Activated T-helper 17 cell treated with anti-CD3 and anti-CD28 coated beads, Interleukin-2, amount 50 U/mL, for 72 hours (primary cell): Measurements from ENCODE around the gene ARHGEF39. TPM values are rescaled to one million over a fixed set of nuclear protein-coding genes. Genes with fewer than 3 reads are reported as not detected.

Experiments
- ATAC-seq: fragments of 150-1000 bp; cut with Tn5 transposase; replicated peaks from 2 replicates; pipeline ENCODE4 v1.10.0; 2021; ENCODE audit warnings: mild to moderate bottlenecking, moderate library complexity
- H3K27ac Mint-ChIP-seq: one replicate; pipeline ENCODE4 v1.8.0; 2022; ENCODE audit warnings: mixed read lengths
- H3K27me3 Mint-ChIP-seq: one replicate; pipeline ENCODE4 v1.8.0; 2022; ENCODE audit warnings: mixed read lengths
- H3K36me3 Mint-ChIP-seq: one replicate; pipeline ENCODE4 v1.8.0; 2022; ENCODE audit warnings: low read depth, mild to moderate bottlenecking, mixed read lengths
- H3K4me1 Mint-ChIP-seq: one replicate; pipeline ENCODE4 v1.8.0; 2022; ENCODE audit warnings: mixed read lengths
- H3K4me3 Mint-ChIP-seq: one replicate; pipeline ENCODE4 v1.8.0; 2022; ENCODE audit warnings: mild to moderate bottlenecking, mixed read lengths
- H3K9me3 Mint-ChIP-seq: one replicate; pipeline ENCODE4 v1.8.0; 2022; ENCODE audit warnings: mixed read lengths
- total RNA-seq, 2 donors: library from RNA; stranded (reverse); gene quantifications; one replicate each; pipeline ENCODE4 v1.2.3, GENCODE V29; 2022

ARHGEF39 gene
- total RNA-seq, 2 donors from 2014 or later, result 9.4 to 16.1 TPM

DNA sequence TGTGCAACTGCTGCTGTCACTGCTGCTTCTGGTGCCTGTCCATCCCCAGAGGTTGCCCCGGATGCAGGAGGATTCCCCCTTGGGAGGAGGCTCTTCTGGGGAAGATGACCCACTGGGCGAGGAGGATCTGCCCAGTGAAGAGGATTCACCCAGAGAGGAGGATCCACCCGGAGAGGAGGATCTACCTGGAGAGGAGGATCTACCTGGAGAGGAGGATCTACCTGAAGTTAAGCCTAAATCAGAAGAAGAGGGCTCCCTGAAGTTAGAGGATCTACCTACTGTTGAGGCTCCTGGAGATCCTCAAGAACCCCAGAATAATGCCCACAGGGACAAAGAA, 9.0 kb upstream of the ARHGEF39 start:
- peaks cover 5% of the 10 kb centered on the region for H3K27me3 Mint-ChIP-seq
- H3K9me3 Mint-ChIP-seq, result no peaks in the 10 kb centered on the region
- peak overlapping the region; percentile 1 for H3K27ac Mint-ChIP-seq
- ATAC-seq, result no peak
- no peaks in the 10 kb centered on the region for H3K36me3 Mint-ChIP-seq
- H3K4me3 Mint-ChIP-seq, result peak overlapping the region; percentile 45
- H3K4me1 Mint-ChIP-seq, result peaks cover 12% of the 10 kb centered on the region

- ATAC-seq, result peak; percentile 29
- no peaks in the 10 kb centered on the region for H3K9me3 Mint-ChIP-seq
- peaks cover 12% of the 10 kb centered on the region for H3K4me1 Mint-ChIP-seq
- peak within 1 kb of the TSS; percentile 45 for H3K4me3 Mint-ChIP-seq
- peak within 1 kb of the TSS; percentile 1 for H3K27ac Mint-ChIP-seq
- peaks cover 5% of the 10 kb centered on the region for H3K27me3 Mint-ChIP-seq
- no peaks in the 10 kb centered on the region for H3K36me3 Mint-ChIP-seq
Measured at GRCh38 chr9:35673132-35674024, 8.4 kb upstream of the ARHGEF39 start, which contains the start of gene CA9. TSS of gene CA9 (plus strand) at chr9:35673928. CDS start at chr9:35673960, 32 bp downstream.

DNA sequence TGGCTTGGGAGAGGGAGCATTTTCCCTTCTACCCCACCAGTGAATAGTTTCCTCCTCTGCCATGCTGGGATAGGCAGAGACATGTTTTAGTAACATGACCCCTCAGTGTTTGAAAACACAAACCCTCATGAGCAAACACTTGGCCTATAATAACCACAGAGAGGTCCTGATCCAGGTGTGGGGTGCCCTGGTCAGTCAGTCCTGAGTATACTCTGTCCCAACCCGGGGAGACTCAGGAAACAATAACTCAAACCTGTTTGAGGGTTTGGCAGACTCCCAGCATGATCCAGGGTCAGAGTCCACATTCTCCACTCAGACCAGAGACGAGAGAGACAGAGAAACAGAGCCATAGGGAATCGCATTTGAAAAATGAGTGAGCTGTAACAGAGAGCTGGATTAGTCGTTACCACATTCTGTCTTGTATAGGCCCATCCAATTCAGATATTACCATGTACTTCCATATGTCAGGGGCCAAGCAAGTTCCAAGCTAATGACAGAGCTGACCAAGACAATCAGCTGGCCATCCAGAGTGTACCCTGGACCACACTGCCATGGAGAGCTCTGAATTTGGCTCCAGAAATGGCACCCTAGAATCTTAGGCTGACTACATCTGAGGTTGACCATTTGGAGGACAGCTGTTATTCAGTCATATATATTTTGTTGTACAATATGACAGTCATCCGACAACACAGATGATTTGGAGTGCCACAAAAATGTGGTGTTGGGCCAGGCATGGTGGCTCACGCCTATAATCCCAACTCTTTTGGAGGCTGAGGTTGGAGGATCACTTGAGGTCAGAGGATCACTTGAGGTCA, 4.5 kb upstream of the ARHGEF39 start:
- Mint-ChIP-seq H3K4me1 (peaks cover 13% of the 10 kb centered on the region), H3K9me3 (no peaks in the 10 kb centered on the region), H3K27me3 (peaks cover 3% of the 10 kb centered on the region), H3K27ac (no peak overlapping the region), H3K4me3 (no peak overlapping the region), H3K36me3 (no peaks in the 10 kb centered on the region)
- ATAC-seq, result no peak

GRCh38 chr9:35667939-35668338, 2.9 kb upstream of the ARHGEF39 start:
- Mint-ChIP-seq H3K4me1 (peaks cover 20% of the 10 kb centered on the region), H3K36me3 (peaks cover under 1% of the 10 kb centered on the region), H3K4me3 (no peak overlapping the region), H3K27me3 (no peaks in the 10 kb centered on the region), H3K9me3 (no peaks in the 10 kb centered on the region), H3K27ac (no peak overlapping the region)
- ATAC-seq, result no peak

- Mint-ChIP-seq H3K27ac (peak overlapping the region; percentile 73), H3K36me3 (peaks cover 14% of the 10 kb centered on the region), H3K4me3 (no peak overlapping the region), H3K4me1 (peaks cover 34% of the 10 kb centered on the region), H3K9me3 (no peaks in the 10 kb centered on the region), H3K27me3 (no peaks in the 10 kb centered on the region)
- no peak for ATAC-seq
Measured at GRCh38 chr9:35666549-35666948, 1.6 kb upstream of the ARHGEF39 start.

- Mint-ChIP-seq H3K36me3 (peaks cover 19% of the 10 kb centered on the region), H3K9me3 (no peaks in the 10 kb centered on the region), H3K4me3 (peak overlapping the region; percentile 98), H3K27ac (peak overlapping the region; percentile 73), H3K4me1 (peaks cover 35% of the 10 kb centered on the region), H3K27me3 (no peaks in the 10 kb centered on the region)
- no peak for ATAC-seq
Measured at GRCh38 chr9:35666045-35666444, 1.1 kb upstream of the ARHGEF39 start.

GRCh38 chr9:35665471-35665818, 450 bp upstream of the ARHGEF39 start:
- Mint-ChIP-seq H3K4me3 (peak overlapping the region; percentile 98), H3K9me3 (no peaks in the 10 kb centered on the region), H3K27me3 (no peaks in the 10 kb centered on the region), H3K27ac (peak overlapping the region; percentile 73), H3K4me1 (peaks cover 41% of the 10 kb centered on the region), H3K36me3 (peaks cover 25% of the 10 kb centered on the region)
- no peak for ATAC-seq

DNA sequence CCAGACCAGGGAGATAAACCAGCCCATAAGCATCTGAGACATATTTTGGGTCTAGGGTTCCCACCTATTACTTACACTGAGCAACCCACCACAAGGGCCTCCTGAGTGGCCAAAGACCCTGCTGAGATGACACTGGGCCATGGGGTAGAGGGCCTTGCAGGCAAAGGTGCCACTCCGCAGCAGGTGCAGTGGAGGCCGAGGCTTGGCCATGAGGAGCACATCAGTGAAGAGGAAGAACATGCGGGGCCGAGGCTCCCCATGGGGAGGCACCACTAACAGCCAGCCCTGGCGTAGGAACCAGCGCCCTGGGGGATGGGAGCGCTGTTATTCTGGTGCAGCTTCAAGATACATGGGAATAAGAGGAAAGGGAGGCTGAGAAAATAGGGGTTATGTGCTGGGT, 2.6 kb downstream of the ARHGEF39 start:
- peaks cover 55% of the 10 kb centered on the region for H3K36me3 Mint-ChIP-seq
- H3K27ac Mint-ChIP-seq, result peak overlapping the region; percentile 82
- H3K9me3 Mint-ChIP-seq, result no peaks in the 10 kb centered on the region
- H3K27me3 Mint-ChIP-seq, result no peaks in the 10 kb centered on the region
- ATAC-seq, result no peak
- H3K4me3 Mint-ChIP-seq, result peak overlapping the region; percentile 98
- H3K4me1 Mint-ChIP-seq, result peaks cover 58% of the 10 kb centered on the region

DNA sequence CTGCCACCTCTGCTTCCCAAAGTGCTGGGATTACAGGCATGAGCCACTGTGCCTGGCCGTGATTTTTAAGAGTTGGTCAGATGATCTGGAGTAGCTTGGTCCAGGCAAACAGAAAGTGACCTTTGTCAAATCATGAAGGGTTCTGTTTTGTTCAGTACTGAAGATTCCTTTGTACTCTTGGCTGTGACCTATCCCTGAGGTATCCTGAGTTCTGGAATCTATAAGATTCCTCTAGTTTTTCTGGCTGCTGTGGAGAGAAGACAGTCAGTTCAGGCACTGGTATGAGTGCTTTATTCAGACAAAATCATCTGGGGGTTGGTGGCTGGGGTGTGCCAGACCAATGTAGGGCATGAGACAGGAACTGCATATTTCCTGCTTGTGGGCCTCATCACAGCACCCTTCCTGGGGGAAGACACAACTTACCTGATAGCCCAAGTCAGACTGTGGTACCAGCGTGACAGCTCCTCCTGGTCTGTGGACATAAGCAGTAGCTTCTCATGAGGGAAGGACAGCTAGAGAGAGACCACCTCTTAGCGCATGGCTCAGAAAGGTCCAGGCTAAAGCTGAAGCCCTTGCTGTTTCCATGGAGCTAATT, 3.1 kb downstream of the ARHGEF39 start:
- Mint-ChIP-seq H3K4me1 (peaks cover 64% of the 10 kb centered on the region), H3K4me3 (peak overlapping the region; percentile 98)
- ATAC-seq, result no peak

GRCh38 chr9:35660966-35661415, 4.0 kb downstream of the ARHGEF39 start:
- peaks cover 67% of the 10 kb centered on the region for H3K4me1 Mint-ChIP-seq
- no peaks in the 10 kb centered on the region for H3K9me3 Mint-ChIP-seq
- peak overlapping the region; percentile 98 for H3K4me3 Mint-ChIP-seq
- peaks cover 62% of the 10 kb centered on the region for H3K36me3 Mint-ChIP-seq
- no peak for ATAC-seq
- no peaks in the 10 kb centered on the region for H3K27me3 Mint-ChIP-seq
- H3K27ac Mint-ChIP-seq, result peak overlapping the region; percentile 70

More for the DNA sequence above, 3.1 kb downstream of the ARHGEF39 start:
- H3K36me3 Mint-ChIP-seq, result peaks cover 61% of the 10 kb centered on the region
- H3K27me3 Mint-ChIP-seq, result no peaks in the 10 kb centered on the region
- peak overlapping the region; percentile 82 for H3K27ac Mint-ChIP-seq
- H3K9me3 Mint-ChIP-seq, result no peaks in the 10 kb centered on the region

GRCh38 chr9:35659340-35659739, 5.7 kb downstream of the ARHGEF39 start:
- Mint-ChIP-seq H3K9me3 (no peaks in the 10 kb centered on the region), H3K27me3 (no peaks in the 10 kb centered on the region), H3K4me1 (peaks cover 66% of the 10 kb centered on the region), H3K27ac (peak overlapping the region; percentile 99), H3K36me3 (peaks cover 62% of the 10 kb centered on the region), H3K4me3 (peak overlapping the region; percentile 98)
- no peak for ATAC-seq

DNA sequence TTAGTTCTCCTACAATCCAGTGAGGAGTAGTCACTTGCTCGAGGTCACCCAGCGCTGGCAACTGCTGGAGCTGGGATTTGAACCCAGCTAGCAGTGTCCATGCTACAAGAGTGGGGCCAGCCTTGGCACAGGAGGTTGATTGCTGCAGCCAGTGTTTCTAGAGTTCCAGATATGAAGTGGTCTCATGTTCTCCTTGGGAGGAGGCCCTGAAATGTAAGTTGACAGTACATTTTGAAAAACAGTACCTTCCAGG, 6.1 kb downstream of the ARHGEF39 start:
- no peak for ATAC-seq
- Mint-ChIP-seq H3K27me3 (no peaks in the 10 kb centered on the region), H3K4me1 (peaks cover 64% of the 10 kb centered on the region), H3K4me3 (peak overlapping the region; percentile 98), H3K36me3 (peaks cover 62% of the 10 kb centered on the region), H3K9me3 (no peaks in the 10 kb centered on the region), H3K27ac (peak overlapping the region; percentile 99)

DNA sequence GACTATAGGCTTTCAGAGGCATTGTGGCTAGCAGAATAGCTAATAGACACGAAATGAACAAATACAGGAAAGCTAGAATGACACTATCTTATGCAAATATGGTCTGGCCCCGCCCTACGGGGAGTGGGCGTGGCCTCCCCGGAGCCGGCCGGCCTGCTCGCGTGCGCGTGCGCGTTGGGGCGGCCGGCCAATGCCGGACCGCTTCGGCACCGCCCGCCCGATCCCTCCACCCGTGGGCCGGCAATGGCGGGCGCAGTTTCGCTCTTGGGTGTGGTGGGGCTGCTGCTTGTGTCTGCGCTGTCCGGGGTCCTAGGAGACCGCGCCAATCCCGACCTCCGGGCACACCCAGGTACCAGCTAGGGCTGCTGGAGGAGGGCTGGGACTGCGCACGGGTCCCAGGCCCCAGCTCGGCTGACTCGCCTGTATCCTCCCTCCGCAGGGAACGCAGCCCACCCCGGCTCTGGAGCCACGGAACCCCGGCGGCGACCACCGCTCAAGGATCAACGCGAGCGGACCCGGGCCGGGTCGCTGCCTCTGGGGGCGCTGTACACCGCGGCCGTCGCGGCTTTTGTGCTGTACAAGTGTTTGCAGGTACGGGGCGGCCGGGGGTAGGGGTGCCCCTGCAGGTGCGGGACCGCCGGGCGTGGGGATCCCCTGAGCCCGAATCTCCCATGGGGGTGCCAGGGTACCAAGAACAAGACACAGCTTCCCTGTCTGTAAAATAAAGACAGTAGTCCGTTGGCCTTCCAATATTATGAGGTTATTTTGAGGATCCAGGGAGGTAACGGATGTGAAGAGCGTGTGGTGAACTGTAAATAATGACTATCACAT, 6.6 kb downstream of the ARHGEF39 start, which contains the start of gene CCDC107:
Gene CCDC107, plus strand, starts transcription at position 156 of the 831 bp plus-strand sequence. Its CDS starts 88 bp downstream, at position 244.
- Mint-ChIP-seq H3K27me3 (no peaks in the 10 kb centered on the region), H3K27ac (peak within 1 kb of the TSS; percentile 99), H3K9me3 (no peaks in the 10 kb centered on the region), H3K36me3 (peaks cover 62% of the 10 kb centered on the region), H3K4me1 (peaks cover 58% of the 10 kb centered on the region), H3K4me3 (peak within 1 kb of the TSS; percentile 98)
- ATAC-seq, result peak; percentile 57
